ENCODE results near the gene ERI3. TPM values are rescaled to one million over a fixed set of nuclear protein-coding genes. Genes with fewer than 3 reads are reported as not detected.

ERI3 gene
- total and polyA plus RNA-seq, 2 donors (not counting 3 experiments of a cell fraction or from before 2014, with no cell fraction given): 45.3 to 94.0 TPM

DNA sequence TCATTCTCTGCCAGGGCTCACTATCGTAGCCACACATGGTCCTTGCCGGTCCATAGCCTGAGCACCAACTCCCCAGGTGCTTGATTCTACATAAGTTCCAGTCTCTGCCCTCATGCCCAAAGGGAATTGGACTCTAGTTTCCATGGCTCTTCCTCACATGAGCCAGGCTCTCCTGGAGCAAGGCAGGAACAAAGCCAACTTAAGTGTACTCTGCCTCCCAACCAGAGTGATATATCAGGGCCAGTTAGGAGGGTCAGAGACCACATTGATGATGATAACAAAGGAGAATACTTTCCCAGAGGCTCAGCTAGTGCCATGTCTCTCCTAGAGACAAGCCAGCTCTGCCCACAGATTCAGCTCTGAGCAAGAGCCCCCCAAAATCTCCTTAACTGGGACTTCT is 70.9 kb downstream of the ERI3 start:
- Histone ChIP-seq H4K20me1 (replicated peaks; ENCODE audit: control insufficient read depth, extremely low read depth, insufficient read depth, low read length) (no peaks in the 10 kb centered on the region), H3K79me2 (ENCODE audit: control insufficient read depth, insufficient read depth, low read length) (no peaks in the 10 kb centered on the region), H3K36me3 (ENCODE audit: control insufficient read depth in 2 of 2, extremely low read depth in 1 of 2, insufficient read depth in 2 of 2, low read length in 2 of 2) (peaks cover 0 to 11% of the 10 kb centered on the region in 2 experiments), H3K9me1 (replicated peaks; ENCODE audit: control insufficient read depth, extremely low read depth, insufficient read depth, low read length) (no peaks in the 10 kb centered on the region), H2AFZ (ENCODE audit: low read depth, low read length) (no peak overlapping the region), H3K4me2 (ENCODE audit: insufficient read depth, low read length) (no peak overlapping the region), H3K27ac (ENCODE audit: insufficient read depth, low read depth, low read length) (no peak overlapping the region), H3K4me1 (ENCODE audit: control insufficient read depth, extremely low read depth, insufficient read depth, low read length) (no peaks in the 10 kb centered on the region), H3K9ac (replicated peaks; ENCODE audit: extremely low read depth, insufficient read depth, low read length) (no peak overlapping the region), H3K9me3 (replicated peaks; ENCODE audit: control insufficient read depth, insufficient read depth, low read length) (no peaks in the 10 kb centered on the region), H3K27me3 (ENCODE audit: control insufficient read depth in 2 of 2, insufficient read depth in 2 of 2, low read length in 2 of 2) (no peaks in the 10 kb centered on the region), H3K4me3 (replicated peaks in 1 of 3; ENCODE audit: insufficient read depth in 1 of 3, low read depth in 1 of 3, low read length in 3 of 3) (no peak overlapping the region)
- ChIA-PET POLR2A (no interaction called here), CTCF (no interaction called here)
- no TSS peak for BruUV-seq (replicated peaks)
- TF ChIP-seq, protein P1, sequence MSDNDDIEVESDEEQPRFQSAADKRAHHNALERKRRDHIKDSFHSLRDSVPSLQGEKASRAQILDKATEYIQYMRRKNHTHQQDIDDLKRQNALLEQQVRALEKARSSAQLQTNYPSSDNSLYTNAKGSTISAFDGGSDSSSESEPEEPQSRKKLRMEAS (IDR thresholded peaks at IDR 0.05; ENCODE audit: insufficient read depth, insufficient read length): no peak
- no peak for TF ChIP-seq FOS (IDR thresholded peaks at IDR 0.05; ENCODE audit: borderline replicate concordance, insufficient read depth, low read length)
- TF ChIP-seq EZH2 (IDR thresholded peaks at IDR 0.05; ENCODE audit: borderline replicate concordance, low read depth, low read length, severe bottlenecking): no peak
- no peak for TF ChIP-seq CTCF (IDR thresholded peaks at IDR 0.05; ENCODE audit: extremely low read depth in 1 of 2, insufficient read depth in 1 of 2, low read depth in 1 of 2, low read length in 2 of 2)
- no peak for TF ChIP-seq POLR2A (IDR thresholded peaks at IDR 0.05; ENCODE audit: low read depth, low read length)
- TF ChIP-seq GATA2 (IDR thresholded peaks at IDR 0.05; ENCODE audit: insufficient read depth, insufficient read length, low read depth, low read length): no peak
- TF ChIP-seq MYC (IDR thresholded peaks at IDR 0.05; ENCODE audit: low read depth, low read length): no peak
- TF ChIP-seq JUN (IDR thresholded peaks at IDR 0.05; ENCODE audit: borderline replicate concordance, insufficient read depth, insufficient read length, low read depth): no peak
- no peak for TF ChIP-seq POLR2AphosphoS5 (IDR thresholded peaks at IDR 0.05; ENCODE audit: insufficient read depth, low read depth, low read length)
- intact Hi-C loops (cut with micrococcal nuclease) (no loop called here), dilution Hi-C loops (cut with MboI; ENCODE audit: extremely low pct_ligation_motif_present, low sequenced_read_pairs) (no loop called here)
- no peak for FAIRE-seq
- no peak for DNase-seq (ENCODE audit: low read depth, low spot score)

Measured in endothelial cell of umbilical vein (primary cell).